Activated naive CD4-positive, alpha-beta T cell treated with anti-CD3 and anti-CD28 coated beads, Interleukin-2, amount 10 ng/mL, durations not matched to agents 7 days and 5 days (primary cell): ENCODE measurements around the gene ADGRG1.

ENCODE experiments used
- CTCF ChIA-PET: fragments of 350-600 bp; sonication (Branson Sonifier 250); formaldehyde crosslinking; loops from one replicate; lab custom pipeline; 2021; ENCODE audit warnings: antibody characterized with exemption; lab: Charles Lee
- DNase-seq: peaks from one replicate; pipeline ENCODE4 v3.0.0-alpha.2; 2020
- H3K27ac Mint-ChIP-seq: one replicate; pipeline ENCODE4 v1.8.0; 2021; ENCODE audit warnings: mild to moderate bottlenecking, moderate library complexity, mixed read lengths
- H3K27me3 Mint-ChIP-seq: one replicate; pipeline ENCODE4 v1.8.0; 2021; ENCODE audit warnings: mild to moderate bottlenecking, mixed read lengths
- H3K36me3 Mint-ChIP-seq: one replicate; pipeline ENCODE4 v1.8.0; 2021; ENCODE audit warnings: mixed read lengths
- H3K4me1 Mint-ChIP-seq: one replicate; pipeline ENCODE4 v1.8.0; 2021; ENCODE audit warnings: mixed read lengths
- H3K4me3 Mint-ChIP-seq: one replicate; pipeline ENCODE4 v1.8.0; 2021; ENCODE audit warnings: mild to moderate bottlenecking, moderate library complexity, mixed read lengths
- H3K9me3 Mint-ChIP-seq: one replicate; pipeline ENCODE4 v1.8.0; 2021; ENCODE audit warnings: mixed read lengths

ADGRG1 gene

GRCh38 chr16:57628783-57629293 is 408 bp downstream of the ADGRG1 start:
- Mint-ChIP-seq H3K27ac (no peak overlapping the region), H3K36me3 (no peaks in the 10 kb centered on the region), H3K27me3 (peaks cover 93% of the 10 kb centered on the region), H3K4me1 (peaks cover 14% of the 10 kb centered on the region), H3K9me3 (no peaks in the 10 kb centered on the region), H3K4me3 (peak overlapping the region; percentile 5)
- no peak for DNase-seq
- CTCF ChIA-PET: interaction anchor here (0.6 to 2.8 kb wide), 5 partner anchors 9 to 52 kb away, joined by 3 to 18 read pairs (median 3); no protein-coding TSS in a partner anchor

GRCh38 chr16:57629516-57630406 is 1.3 kb downstream of the ADGRG1 start:
- Mint-ChIP-seq H3K4me1 (peaks cover 14% of the 10 kb centered on the region), H3K36me3 (no peaks in the 10 kb centered on the region), H3K4me3 (no peak overlapping the region), H3K27me3 (peaks cover 94% of the 10 kb centered on the region), H3K27ac (no peak overlapping the region), H3K9me3 (no peaks in the 10 kb centered on the region)
- CTCF ChIA-PET: interaction anchor here (1.0 to 1.4 kb wide), 3 partner anchors 12 to 25 kb away, joined by 3 read pairs; no protein-coding TSS in a partner anchor
- DNase-seq: no peak

- Mint-ChIP-seq H3K36me3 (no peaks in the 10 kb centered on the region), H3K4me3 (no peak overlapping the region), H3K9me3 (no peaks in the 10 kb centered on the region), H3K4me1 (peaks cover 12% of the 10 kb centered on the region), H3K27me3 (peaks cover 94% of the 10 kb centered on the region), H3K27ac (no peak overlapping the region)
- CTCF ChIA-PET: interaction anchor here (1.0 to 1.4 kb wide), 4 partner anchors 13 to 26 kb away, joined by 3 read pairs; no protein-coding TSS in a partner anchor
- no peak for DNase-seq
Observed at GRCh38 chr16:57630407-57630797, 2.0 kb downstream of the ADGRG1 start.

- Mint-ChIP-seq H3K4me1 (peaks cover 11% of the 10 kb centered on the region), H3K36me3 (no peaks in the 10 kb centered on the region), H3K27ac (no peak overlapping the region), H3K27me3 (peaks cover 95% of the 10 kb centered on the region), H3K4me3 (no peak overlapping the region), H3K9me3 (no peaks in the 10 kb centered on the region)
- no peak for DNase-seq
- CTCF ChIA-PET: interaction anchor here (1.0 to 1.4 kb wide), 4 partner anchors 14 to 26 kb away, joined by 3 read pairs; no protein-coding TSS in a partner anchor
Observed at GRCh38 chr16:57630931-57631845, 2.8 kb downstream of the ADGRG1 start.

- Mint-ChIP-seq H3K9me3 (no peaks in the 10 kb centered on the region), H3K27me3 (peaks cover 96% of the 10 kb centered on the region), H3K4me1 (peaks cover 11% of the 10 kb centered on the region), H3K27ac (no peak overlapping the region), H3K36me3 (no peaks in the 10 kb centered on the region), H3K4me3 (no peak overlapping the region)
- CTCF ChIA-PET: interaction anchor here (0.6 to 1.7 kb wide), 4 partner anchors 15 to 58 kb away, joined by 3 to 8 read pairs (median 3); no protein-coding TSS in a partner anchor
- no peak for DNase-seq
Observed at GRCh38 chr16:57632568-57632967, 4.1 kb downstream of the ADGRG1 start.

- Mint-ChIP-seq H3K4me3 (no peak overlapping the region), H3K27me3 (peaks cover 96% of the 10 kb centered on the region), H3K4me1 (peaks cover 6% of the 10 kb centered on the region), H3K9me3 (no peaks in the 10 kb centered on the region), H3K27ac (no peak overlapping the region), H3K36me3 (no peaks in the 10 kb centered on the region)
- CTCF ChIA-PET: interaction anchor here (1.7 kb wide), 1 partner anchor 14 kb away, joined by 8 read pairs; no protein-coding TSS in a partner anchor
- DNase-seq: no peak
Observed at GRCh38 chr16:57633383-57634064, 5.1 kb downstream of the ADGRG1 start.

- no peak overlapping the region for H3K27ac Mint-ChIP-seq
- CTCF ChIA-PET: interaction anchor here (6.0 kb wide), 1 partner anchor 14 kb away, joined by 27 read pairs; no protein-coding TSS in a partner anchor
- peaks cover 96% of the 10 kb centered on the region for H3K27me3 Mint-ChIP-seq
- no peaks in the 10 kb centered on the region for H3K4me1 Mint-ChIP-seq
- no peak for DNase-seq
- H3K4me3 Mint-ChIP-seq: no peak overlapping the region
- no peaks in the 10 kb centered on the region for H3K9me3 Mint-ChIP-seq
- H3K36me3 Mint-ChIP-seq: no peaks in the 10 kb centered on the region
Observed at GRCh38 chr16:57634171-57634570, 5.7 kb downstream of the ADGRG1 start.

GRCh38 chr16:57635266-57636097 is 7.1 kb downstream of the ADGRG1 start:
- no peak for DNase-seq
- CTCF ChIA-PET: interaction anchor here (1.0 to 6.0 kb wide), 2 partner anchors 12 to 59 kb away, joined by 3 to 27 read pairs; no protein-coding TSS in a partner anchor
- H3K27me3 Mint-ChIP-seq: peaks cover 96% of the 10 kb centered on the region
- H3K27ac Mint-ChIP-seq: no peak overlapping the region
- H3K36me3 Mint-ChIP-seq: no peaks in the 10 kb centered on the region
- no peak overlapping the region for H3K4me3 Mint-ChIP-seq
- H3K9me3 Mint-ChIP-seq: no peaks in the 10 kb centered on the region
- H3K4me1 Mint-ChIP-seq: no peaks in the 10 kb centered on the region

GRCh38 chr16:57636184-57636583 is 7.8 kb downstream of the ADGRG1 start:
- H3K9me3 Mint-ChIP-seq: no peaks in the 10 kb centered on the region
- CTCF ChIA-PET: interaction anchor here (1.2 to 6.0 kb wide), 2 partner anchors 12 to 34 kb away, joined by 3 to 27 read pairs; no protein-coding TSS in a partner anchor
- H3K36me3 Mint-ChIP-seq: no peaks in the 10 kb centered on the region
- H3K27me3 Mint-ChIP-seq: peaks cover 96% of the 10 kb centered on the region
- H3K4me1 Mint-ChIP-seq: no peaks in the 10 kb centered on the region
- DNase-seq: no peak
- H3K4me3 Mint-ChIP-seq: no peak overlapping the region
- no peak overlapping the region for H3K27ac Mint-ChIP-seq

- Mint-ChIP-seq H3K27ac (no peak overlapping the region), H3K9me3 (no peaks in the 10 kb centered on the region), H3K4me1 (no peaks in the 10 kb centered on the region), H3K36me3 (no peaks in the 10 kb centered on the region), H3K27me3 (peaks cover 96% of the 10 kb centered on the region), H3K4me3 (no peak overlapping the region)
- CTCF ChIA-PET: interaction anchor here (0.9 to 6.0 kb wide), 7 partner anchors 9 to 59 kb away, joined by 3 to 27 read pairs (median 3); no protein-coding TSS in a partner anchor
- DNase-seq: no peak
Observed at GRCh38 chr16:57637020-57637419, 8.6 kb downstream of the ADGRG1 start.

GRCh38 chr16:57637424-57637823 is 9.0 kb downstream of the ADGRG1 start:
- H3K4me3 Mint-ChIP-seq: no peak overlapping the region
- CTCF ChIA-PET: interaction anchor here (0.8 to 6.0 kb wide), 8 partner anchors 8 to 61 kb away, joined by 3 to 27 read pairs (median 3); no protein-coding TSS in a partner anchor
- DNase-seq: no peak
- no peaks in the 10 kb centered on the region for H3K36me3 Mint-ChIP-seq
- no peak overlapping the region for H3K27ac Mint-ChIP-seq
- H3K9me3 Mint-ChIP-seq: no peaks in the 10 kb centered on the region
- no peaks in the 10 kb centered on the region for H3K4me1 Mint-ChIP-seq
- peaks cover 94% of the 10 kb centered on the region for H3K27me3 Mint-ChIP-seq

GRCh38 chr16:57637965-57638364 is 9.5 kb downstream of the ADGRG1 start:
- CTCF ChIA-PET: interaction anchor here (0.8 to 6.0 kb wide), 7 partner anchors 9 to 62 kb away, joined by 3 to 27 read pairs (median 4); partner anchors contain the start of gene ADGRG1
- Mint-ChIP-seq H3K36me3 (no peaks in the 10 kb centered on the region), H3K9me3 (no peaks in the 10 kb centered on the region), H3K27me3 (peaks cover 92% of the 10 kb centered on the region), H3K4me3 (no peak overlapping the region), H3K4me1 (peaks cover 2% of the 10 kb centered on the region), H3K27ac (no peak overlapping the region)
- no peak for DNase-seq
